B cell (primary cell): ENCODE measurements around the gene PRPF31.

Experiments used
- CTCF ChIP-seq: fragments of 200-600 bp; IDR thresholded peaks from one replicate; pipeline ENCODE4 v1.8.0; 2022; ENCODE audit warnings: antibody characterized with exemption, mild to moderate bottlenecking
- EZH2 ChIP-seq: IDR thresholded peaks from 2 replicates; pipeline ENCODE4 v1.6.1; 2012; ENCODE audit warnings: borderline replicate concordance, low read depth, mild to moderate bottlenecking, moderate library complexity, low read length; ENCODE audit not compliant: insufficient read depth, poor library complexity, severe bottlenecking

GRCh38 chr19:54127688-54128440, 12.3 kb downstream of the PRPF31 start:
- TF ChIP-seq CTCF: no peak
- TF ChIP-seq EZH2: no peak
